ENCODE measurements around the gene BZW1.

Gene BZW1

DNA sequence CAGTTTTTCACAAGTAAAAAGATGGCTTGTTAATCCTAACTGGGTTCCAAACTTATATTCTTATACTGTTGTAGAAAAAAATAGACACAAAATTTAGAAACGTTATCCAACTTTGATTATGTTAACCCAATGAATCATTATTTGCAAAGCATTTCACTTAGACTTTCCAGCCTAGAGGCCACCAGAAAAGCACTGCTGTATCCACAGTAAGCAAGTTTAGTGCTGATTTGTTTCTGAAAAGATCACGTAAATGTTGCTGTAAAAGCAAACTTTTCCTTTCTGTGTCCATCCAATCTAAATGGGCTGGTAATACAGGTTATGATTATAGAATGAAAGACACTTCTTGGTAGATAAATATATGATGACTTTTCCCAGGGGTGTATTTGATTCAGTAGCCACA is 17.6 kb upstream of the BZW1 start:
- H3K9ac ChIP-seq (ENCODE audit: low read depth, low read length): no peak overlapping the region
- ATAC-seq (ENCODE audit: insufficient read depth, low read depth) (no peak), DNase-seq (no peak)
- H3K27ac ChIP-seq (ENCODE audit: low read length): no peak overlapping the region
- no peaks in the 10 kb centered on the region for H4K20me1 ChIP-seq (ENCODE audit: insufficient read depth, low read length)
- TF ChIP-seq, protein P1, sequence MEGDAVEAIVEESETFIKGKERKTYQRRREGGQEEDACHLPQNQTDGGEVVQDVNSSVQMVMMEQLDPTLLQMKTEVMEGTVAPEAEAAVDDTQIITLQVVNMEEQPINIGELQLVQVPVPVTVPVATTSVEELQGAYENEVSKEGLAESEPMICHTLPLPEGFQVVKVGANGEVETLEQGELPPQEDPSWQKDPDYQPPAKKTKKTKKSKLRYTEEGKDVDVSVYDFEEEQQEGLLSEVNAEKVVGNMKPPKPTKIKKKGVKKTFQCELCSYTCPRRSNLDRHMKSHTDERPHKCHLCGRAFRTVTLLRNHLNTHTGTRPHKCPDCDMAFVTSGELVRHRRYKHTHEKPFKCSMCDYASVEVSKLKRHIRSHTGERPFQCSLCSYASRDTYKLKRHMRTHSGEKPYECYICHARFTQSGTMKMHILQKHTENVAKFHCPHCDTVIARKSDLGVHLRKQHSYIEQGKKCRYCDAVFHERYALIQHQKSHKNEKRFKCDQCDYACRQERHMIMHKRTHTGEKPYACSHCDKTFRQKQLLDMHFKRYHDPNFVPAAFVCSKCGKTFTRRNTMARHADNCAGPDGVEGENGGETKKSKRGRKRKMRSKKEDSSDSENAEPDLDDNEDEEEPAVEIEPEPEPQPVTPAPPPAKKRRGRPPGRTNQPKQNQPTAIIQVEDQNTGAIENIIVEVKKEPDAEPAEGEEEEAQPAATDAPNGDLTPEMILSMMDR (IDR thresholded peaks at IDR 0.05; ENCODE audit: borderline replicate concordance, extremely low read depth, low read length, poor library complexity, severe bottlenecking): no peak
- TF ChIP-seq EZH2 (IDR thresholded peaks at IDR 0.05; ENCODE audit: borderline replicate concordance, low read depth, low read length, severe bottlenecking): no peak
- no peaks in the 10 kb centered on the region for H3K79me2 ChIP-seq (ENCODE audit: insufficient read depth, low read length)
- no peaks in the 10 kb centered on the region for H3K9me3 ChIP-seq (ENCODE audit: insufficient read depth, low read length, severe bottlenecking)
- H3K4me2 ChIP-seq (ENCODE audit: insufficient read depth, low read length): no peak overlapping the region
- H2AFZ ChIP-seq (ENCODE audit: low read depth, low read length): no peak overlapping the region
- no peaks in the 10 kb centered on the region for H3K4me1 ChIP-seq (ENCODE audit: insufficient read depth, low read length)
- H3K36me3 ChIP-seq (ENCODE audit: insufficient read depth, low read length): no peaks in the 10 kb centered on the region
- H3K4me3 ChIP-seq (ENCODE audit: low read depth in 1 of 2, low read length in 2 of 2): no peak overlapping the region
- H3K27me3 ChIP-seq (ENCODE audit: insufficient read depth, low read length, poor library complexity): peaks cover 30% of the 10 kb centered on the region

- no peak overlapping the region for H3K9ac ChIP-seq (ENCODE audit: low read depth, low read length)
- no peak overlapping the region for H3K4me3 ChIP-seq (ENCODE audit: low read depth in 1 of 2, low read length in 2 of 2)
- H2AFZ ChIP-seq (ENCODE audit: low read depth, low read length): no peak overlapping the region
- ATAC-seq (ENCODE audit: insufficient read depth, low read depth) (no peak), DNase-seq (no peak)
- H3K36me3 ChIP-seq (ENCODE audit: insufficient read depth, low read length): no peaks in the 10 kb centered on the region
- TF ChIP-seq, protein P1 (IDR thresholded peaks at IDR 0.05; ENCODE audit: borderline replicate concordance, extremely low read depth, low read length, poor library complexity, severe bottlenecking): no peak
- TF ChIP-seq EZH2 (IDR thresholded peaks at IDR 0.05; ENCODE audit: borderline replicate concordance, low read depth, low read length, severe bottlenecking): no peak
- no peaks in the 10 kb centered on the region for H3K79me2 ChIP-seq (ENCODE audit: insufficient read depth, low read length)
- no peak overlapping the region for H3K4me2 ChIP-seq (ENCODE audit: insufficient read depth, low read length)
- H3K27me3 ChIP-seq (ENCODE audit: insufficient read depth, low read length, poor library complexity): peaks cover 23% of the 10 kb centered on the region
- no peak overlapping the region for H3K27ac ChIP-seq (ENCODE audit: low read length)
- no peaks in the 10 kb centered on the region for H3K9me3 ChIP-seq (ENCODE audit: insufficient read depth, low read length, severe bottlenecking)
- no peaks in the 10 kb centered on the region for H4K20me1 ChIP-seq (ENCODE audit: insufficient read depth, low read length)
- H3K4me1 ChIP-seq (ENCODE audit: insufficient read depth, low read length): no peaks in the 10 kb centered on the region
Measured at GRCh38 chr2:200795028-200795440, 16.7 kb upstream of the BZW1 start.

DNA sequence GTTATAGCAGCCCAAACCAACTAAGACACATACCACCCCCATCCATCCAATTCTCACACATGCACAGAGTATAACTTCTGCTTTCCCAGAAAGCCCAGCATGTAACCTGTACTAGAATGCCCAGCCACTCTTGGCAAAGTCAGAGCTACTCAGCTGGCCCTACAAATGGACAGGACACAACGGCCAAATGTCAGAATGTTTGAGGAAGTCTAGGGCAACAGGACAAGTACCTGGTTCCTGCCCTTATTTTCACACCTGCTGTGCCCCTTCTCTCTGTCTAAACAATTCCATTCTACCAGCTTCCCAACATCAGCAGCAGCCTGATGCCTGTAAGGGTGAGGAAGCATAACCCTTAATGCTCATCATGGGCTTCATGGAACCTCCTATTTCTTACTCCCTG is 15.1 kb upstream of the BZW1 start:
- no peak for ATAC-seq (ENCODE audit: insufficient read depth, low read depth)
- no peak for DNase-seq
- Histone ChIP-seq H3K27ac (ENCODE audit: low read length) (no peak overlapping the region), H3K9me3 (ENCODE audit: insufficient read depth, low read length, severe bottlenecking) (no peaks in the 10 kb centered on the region), H3K4me3 (ENCODE audit: low read depth in 1 of 2, low read length in 2 of 2) (no peak overlapping the region), H3K27me3 (ENCODE audit: insufficient read depth, low read length, poor library complexity) (peaks cover 20% of the 10 kb centered on the region), H3K4me1 (ENCODE audit: insufficient read depth, low read length) (no peaks in the 10 kb centered on the region), H3K36me3 (ENCODE audit: insufficient read depth, low read length) (no peaks in the 10 kb centered on the region), H2AFZ (ENCODE audit: low read depth, low read length) (no peak overlapping the region), H3K79me2 (ENCODE audit: insufficient read depth, low read length) (no peaks in the 10 kb centered on the region), H3K4me2 (ENCODE audit: insufficient read depth, low read length) (no peak overlapping the region), H3K9ac (ENCODE audit: low read depth, low read length) (no peak overlapping the region), H4K20me1 (ENCODE audit: insufficient read depth, low read length) (no peaks in the 10 kb centered on the region)
- TF ChIP-seq, protein P1 (IDR thresholded peaks at IDR 0.05; ENCODE audit: borderline replicate concordance, extremely low read depth, low read length, poor library complexity, severe bottlenecking): no peak
- no peak for TF ChIP-seq EZH2 (IDR thresholded peaks at IDR 0.05; ENCODE audit: borderline replicate concordance, low read depth, low read length, severe bottlenecking)

DNA sequence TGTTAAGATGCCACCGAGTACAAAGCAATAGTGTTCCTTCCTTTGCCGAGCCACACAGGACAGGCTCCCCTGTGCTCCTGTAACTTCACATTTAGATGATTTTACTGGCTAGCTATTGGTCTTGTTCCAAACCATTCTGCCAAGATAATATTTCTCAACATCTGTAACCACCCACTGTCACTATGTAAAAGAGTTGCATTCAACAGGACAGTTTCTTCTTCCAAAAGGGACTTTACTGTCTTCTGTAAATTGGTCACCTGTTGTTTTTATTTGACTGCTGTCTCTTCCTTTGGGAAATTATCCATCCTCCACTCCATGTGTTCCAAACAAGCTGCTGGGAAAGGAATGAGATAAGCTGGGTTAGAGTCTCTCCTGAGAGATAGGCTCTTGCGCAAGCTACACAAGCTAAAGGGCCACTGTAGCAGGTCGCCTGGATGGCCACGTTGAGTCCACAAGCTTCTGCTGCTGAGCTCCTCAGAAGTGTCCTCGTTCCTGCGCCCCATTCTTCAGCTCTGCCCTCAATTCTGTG is 14.4 kb upstream of the BZW1 start:
- ATAC-seq (ENCODE audit: insufficient read depth, low read depth): no peak
- Histone ChIP-seq H3K9me3 (ENCODE audit: insufficient read depth, low read length, severe bottlenecking) (peaks cover 2% of the 10 kb centered on the region), H2AFZ (ENCODE audit: low read depth, low read length) (no peak overlapping the region), H3K27ac (ENCODE audit: low read length) (no peak overlapping the region), H3K4me1 (ENCODE audit: insufficient read depth, low read length) (no peaks in the 10 kb centered on the region), H3K36me3 (ENCODE audit: insufficient read depth, low read length) (no peaks in the 10 kb centered on the region), H3K4me3 (ENCODE audit: low read depth in 1 of 2, low read length in 2 of 2) (no peak overlapping the region), H3K27me3 (ENCODE audit: insufficient read depth, low read length, poor library complexity) (peaks cover 19% of the 10 kb centered on the region), H3K4me2 (ENCODE audit: insufficient read depth, low read length) (no peak overlapping the region), H3K79me2 (ENCODE audit: insufficient read depth, low read length) (no peaks in the 10 kb centered on the region), H3K9ac (ENCODE audit: low read depth, low read length) (no peak overlapping the region), H4K20me1 (ENCODE audit: insufficient read depth, low read length) (no peaks in the 10 kb centered on the region)
- DNase-seq: no peak
- no peak for TF ChIP-seq EZH2 (IDR thresholded peaks at IDR 0.05; ENCODE audit: borderline replicate concordance, low read depth, low read length, severe bottlenecking)
- TF ChIP-seq, protein P1 (IDR thresholded peaks at IDR 0.05; ENCODE audit: borderline replicate concordance, extremely low read depth, low read length, poor library complexity, severe bottlenecking): no peak
